ENCODE results near the gene FGFR4. TPM values are rescaled to one million over a fixed set of nuclear protein-coding genes. Genes with fewer than 3 reads are reported as not detected.

Gene FGFR4
- total and polyA plus RNA-seq, 2 donors (not counting 1 experiment from before 2014, with no cell fraction given), result 12.6 to 28.4 TPM

- Histone ChIP-seq H3K27me3 (ENCODE audit: control insufficient read depth, insufficient read depth, low read length) (no peaks in the 10 kb centered on the region), H3K4me2 (ENCODE audit: extremely low read depth, insufficient read depth, low read length) (no peak overlapping the region), H3K36me3 (ENCODE audit: control insufficient read depth, insufficient read depth, low read length) (peaks cover 4% of the 10 kb centered on the region), H3K79me2 (ENCODE audit: control insufficient read depth, insufficient read depth, low read length) (no peaks in the 10 kb centered on the region), H2AFZ (ENCODE audit: low read length) (no peak overlapping the region), H3K9me3 (ENCODE audit: control insufficient read depth, insufficient read depth, low read depth, low read length) (no peaks in the 10 kb centered on the region), H3K4me3 (replicated peaks in 1 of 4; ENCODE audit: control extremely low read depth in 1 of 4, insufficient read depth in 1 of 4, low read depth in 3 of 4, low read length in 4 of 4) (no peak overlapping the region), H3K4me1 (ENCODE audit: control insufficient read depth, extremely low read depth, insufficient read depth, low read length) (no peaks in the 10 kb centered on the region), H3K9ac (ENCODE audit: insufficient read depth, low read length) (no peak overlapping the region), H3K27ac (ENCODE audit: insufficient read depth, low read length) (no peak overlapping the region), H4K20me1 (ENCODE audit: control insufficient read depth, extremely low read depth, insufficient read depth, low read length) (no peaks in the 10 kb centered on the region)
- no peak for TF ChIP-seq EZH2 (IDR thresholded peaks at IDR 0.05; ENCODE audit: low read length, missing control alignments)
- TF ChIP-seq CTCF (conservative IDR thresholded peaks at IDR 0.05 in 1 of 2, IDR thresholded peaks at IDR 0.05 in 1 of 2; ENCODE audit: low read depth in 1 of 2, low read length in 2 of 2), result no peak
- no peak for DNase-seq (ENCODE audit: low read depth in 2 of 2)
These were observed 37.4 kb upstream of the FGFR4 start for GRCh38 chr5:177049285-177049684.

DNA sequence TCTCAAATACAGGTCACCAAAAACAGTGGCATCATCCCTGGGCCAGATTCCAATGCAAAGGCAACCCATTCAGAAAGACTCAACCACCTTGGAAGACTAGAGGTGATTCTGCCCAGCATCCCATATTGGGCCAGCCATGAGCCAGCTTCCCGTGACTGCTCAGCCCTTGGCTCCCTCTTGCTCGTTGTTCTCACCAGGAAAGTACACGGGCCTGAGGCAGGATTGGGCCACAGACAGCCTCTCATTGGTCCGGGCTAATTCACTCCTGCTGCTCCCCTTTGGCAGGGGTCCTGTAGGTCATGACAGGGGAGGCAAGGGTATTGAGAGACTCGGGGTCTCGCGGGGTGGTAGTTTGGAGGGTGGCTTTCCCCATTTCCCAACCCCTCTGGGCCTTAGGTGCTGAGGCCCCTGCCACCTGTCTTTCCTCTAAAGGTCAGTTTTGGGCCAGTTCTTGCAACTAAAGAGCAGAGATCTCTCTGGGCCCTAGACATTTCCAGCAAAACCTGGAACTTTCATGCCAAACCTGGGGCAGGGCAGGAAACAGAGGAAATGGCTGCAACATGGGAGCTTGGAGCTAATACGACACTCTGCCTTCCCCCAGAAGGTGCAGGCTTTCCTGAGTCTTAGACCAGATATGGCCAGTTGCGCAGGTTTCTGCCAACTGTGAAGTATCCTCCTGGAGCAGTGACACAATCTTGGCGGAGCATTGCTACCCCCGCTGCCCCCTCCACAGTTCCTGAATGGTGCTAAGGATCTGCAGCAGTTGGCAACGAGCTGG lies 22.0 kb upstream of the FGFR4 start:
- no peak overlapping the region for H3K4me2 ChIP-seq (ENCODE audit: extremely low read depth, insufficient read depth, low read length)
- no peak for TF ChIP-seq CTCF (conservative IDR thresholded peaks at IDR 0.05 in 1 of 2, IDR thresholded peaks at IDR 0.05 in 1 of 2; ENCODE audit: low read depth in 1 of 2, low read length in 2 of 2)
- no peak for TF ChIP-seq EZH2 (IDR thresholded peaks at IDR 0.05; ENCODE audit: low read length, missing control alignments)
- H3K79me2 ChIP-seq (ENCODE audit: control insufficient read depth, insufficient read depth, low read length), result no peaks in the 10 kb centered on the region
- no peaks in the 10 kb centered on the region for H4K20me1 ChIP-seq (ENCODE audit: control insufficient read depth, extremely low read depth, insufficient read depth, low read length)
- no peak for DNase-seq (ENCODE audit: low read depth in 2 of 2)
- H3K9ac ChIP-seq (ENCODE audit: insufficient read depth, low read length), result no peak overlapping the region
- H3K27ac ChIP-seq (ENCODE audit: insufficient read depth, low read length), result no peak overlapping the region
- no peak overlapping the region for H3K4me3 ChIP-seq (replicated peaks in 1 of 4; ENCODE audit: control extremely low read depth in 1 of 4, insufficient read depth in 1 of 4, low read depth in 3 of 4, low read length in 4 of 4)
- H3K9me3 ChIP-seq (ENCODE audit: control insufficient read depth, insufficient read depth, low read depth, low read length), result no peaks in the 10 kb centered on the region
- H3K27me3 ChIP-seq (ENCODE audit: control insufficient read depth, insufficient read depth, low read length), result no peaks in the 10 kb centered on the region
- H2AFZ ChIP-seq (ENCODE audit: low read length), result no peak overlapping the region
- peaks cover 7% of the 10 kb centered on the region for H3K36me3 ChIP-seq (ENCODE audit: control insufficient read depth, insufficient read depth, low read length)
- no peaks in the 10 kb centered on the region for H3K4me1 ChIP-seq (ENCODE audit: control insufficient read depth, extremely low read depth, insufficient read depth, low read length)

- Histone ChIP-seq H3K9me3 (ENCODE audit: control insufficient read depth, insufficient read depth, low read depth, low read length) (no peaks in the 10 kb centered on the region), H3K36me3 (ENCODE audit: control insufficient read depth, insufficient read depth, low read length) (peaks cover 7% of the 10 kb centered on the region), H3K27me3 (ENCODE audit: control insufficient read depth, insufficient read depth, low read length) (no peaks in the 10 kb centered on the region), H3K9ac (ENCODE audit: insufficient read depth, low read length) (no peak overlapping the region), H3K4me2 (ENCODE audit: extremely low read depth, insufficient read depth, low read length) (no peak overlapping the region), H3K27ac (ENCODE audit: insufficient read depth, low read length) (no peak overlapping the region), H3K4me1 (ENCODE audit: control insufficient read depth, extremely low read depth, insufficient read depth, low read length) (no peaks in the 10 kb centered on the region), H3K79me2 (ENCODE audit: control insufficient read depth, insufficient read depth, low read length) (no peaks in the 10 kb centered on the region), H2AFZ (ENCODE audit: low read length) (no peak overlapping the region), H3K4me3 (replicated peaks in 1 of 4; ENCODE audit: control extremely low read depth in 1 of 4, insufficient read depth in 1 of 4, low read depth in 3 of 4, low read length in 4 of 4) (no peak overlapping the region), H4K20me1 (ENCODE audit: control insufficient read depth, extremely low read depth, insufficient read depth, low read length) (no peaks in the 10 kb centered on the region)
- no peak for DNase-seq (ENCODE audit: low read depth in 2 of 2)
- TF ChIP-seq CTCF (conservative IDR thresholded peaks at IDR 0.05 in 1 of 2, IDR thresholded peaks at IDR 0.05 in 1 of 2; ENCODE audit: low read depth in 1 of 2, low read length in 2 of 2), result no peak
- TF ChIP-seq EZH2 (IDR thresholded peaks at IDR 0.05; ENCODE audit: low read length, missing control alignments), result no peak
These were observed 21.2 kb upstream of the FGFR4 start for GRCh38 chr5:177065491-177065890.

All from fibroblast of lung (primary cell).